Measurements from ENCODE around the gene TANC1.

DNA sequence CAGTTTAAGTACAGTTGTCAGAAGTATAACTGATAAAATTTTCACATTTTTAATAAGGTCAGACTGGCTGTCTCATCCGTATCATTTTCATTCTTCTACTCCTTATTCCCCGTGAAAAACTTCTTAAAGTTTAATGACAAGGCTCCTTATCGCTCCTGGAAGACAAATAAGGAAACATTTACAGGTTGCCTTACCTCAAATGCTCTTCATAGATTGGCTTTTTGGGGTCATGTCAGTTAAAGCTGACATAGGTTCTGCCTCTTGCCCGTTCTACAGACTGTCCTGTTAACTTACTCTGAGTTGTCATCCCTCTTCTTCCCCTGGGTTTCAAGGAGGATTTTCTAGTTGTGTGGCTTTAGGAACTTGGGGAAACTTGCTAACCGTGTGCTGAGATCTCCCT is 75.3 kb downstream of the TANC1 start:
- TF ChIP-seq EZH2phosphoT487 (IDR thresholded peaks at IDR 0.05; ENCODE audit: insufficient read depth, low read depth) (no peak), EZH2 (IDR thresholded peaks at IDR 0.05; ENCODE audit: insufficient read depth, poor library complexity, severe bottlenecking) (no peak)

Data from GM23248 (cell line).